Upper lobe of left lung (tissue), 6 donors: ENCODE results near the gene PRSS56. TPM values are rescaled to one million over a fixed set of nuclear protein-coding genes. Genes with fewer than 3 reads are reported as not detected.

Experiments
- ATAC-seq, 2 donors: fragments of 200-7000 bp; cut with Tn5 transposase; one replicate each; pipeline ENCODE4 v1.9.1; 2022; ENCODE audit warnings: mild to moderate bottlenecking in 2 of 2, moderate library complexity in 2 of 2; ENCODE audit not compliant: low FRiP score in 2 of 2
- DNase-seq, 2 donors: peaks; one replicate each; pipeline ENCODE4 v3.0.0-alpha.2; 2019 to 2020
- H3K27ac ChIP-seq, 4 donors: fragments of 200-600 bp; sonication (generic); one replicate each; pipeline ENCODE4 v1.5.1; 2016 to 2019
- H3K27me3 ChIP-seq, 4 donors: fragments of 200-600 bp; sonication (generic); one replicate each; pipeline ENCODE4 v1.5.1; 2017 to 2019
- H3K36me3 ChIP-seq, 4 donors: fragments of 200-600 bp; sonication (generic); one replicate each; pipeline ENCODE4 v1.5.1; 2016 to 2019
- H3K4me1 ChIP-seq, 4 donors: fragments of 200-600 bp; sonication (generic); one replicate each; pipeline ENCODE4 v1.5.1; 2018 to 2019
- H3K4me3 ChIP-seq, 4 donors: fragments of 200-600 bp; sonication (generic); one replicate each; pipeline ENCODE4 v1.5.1; 2017 to 2019; ENCODE audit warnings: mild to moderate bottlenecking in 2 of 4, moderate library complexity in 1 of 4
- H3K9me3 ChIP-seq, 4 donors: fragments of 200-600 bp; sonication (generic); one replicate each; pipeline ENCODE4 v1.5.1; 2018 to 2019
- CTCF ChIP-seq, 6 experiments: fragments of 450-650 bp in 4 of 6; fragments of 200-600 bp in 2 of 6; sonication (generic) in 2 of 6; IDR thresholded peaks; one replicate each; pipeline ENCODE4 v1.5.1; 2016 to 2019; ENCODE audit warnings: antibody characterized with exemption in 6 of 6
- EP300 ChIP-seq, 4 donors: sonication (generic); formaldehyde crosslinking; IDR thresholded peaks; one replicate each; pipeline ENCODE4 v1.5.1; 2017; ENCODE audit warnings: antibody characterized with exemption in 4 of 4, control low read depth in 2 of 4
- POLR2A ChIP-seq, 4 donors: fragments of 450-650 bp; IDR thresholded peaks; one replicate each; pipeline ENCODE4 v1.5.1; 2016 to 2017; ENCODE audit warnings: antibody characterized with exemption in 4 of 4, mild to moderate bottlenecking in 2 of 4
- POLR2AphosphoS5 ChIP-seq, 2 donors: sonication (generic); formaldehyde crosslinking; IDR thresholded peaks; one replicate each; pipeline ENCODE4 v1.5.1; 2017; ENCODE audit warnings: antibody characterized with exemption in 2 of 2
- WGBS, 2 donors: methylation state at CpG; one replicate each; pipeline ENCODE4 v1.1.5; 2017 to 2018; 5-methylcytosine and 5-hydroxymethylcytosine counted together
- total RNA-seq, 6 donors: library from RNA; depleted of rRNA in 4 of 6; stranded (reverse); fragments of >200 nt in 4 of 6; gene quantifications; one replicate each; pipeline versions ENCODE4 v1.1.0 to v1.2.1, GENCODE V29; 2016 to 2021
- donor health status: DM: no; HTN: no; CAD: no; lungs with moderate emphysema.
- donor health status: DM: no; HTN: yes; CAD: no; lungs with severe emphysema.

The PRSS56 gene
- total RNA-seq, 6 donors from 2014 or later: not detected

- H3K4me1 ChIP-seq: peaks cover 7 to 18% (median 9%) of the 10 kb centered on the region in 4 donors
- no peak for TF ChIP-seq POLR2A (IDR thresholded peaks at IDR 0.05)
- no peak for TF ChIP-seq POLR2AphosphoS5 (IDR thresholded peaks at IDR 0.05)
- TF ChIP-seq EP300 (IDR thresholded peaks at IDR 0.05): no peak
- no peak for TF ChIP-seq CTCF (IDR thresholded peaks at IDR 0.05)
- no peak overlapping the region for H3K4me3 ChIP-seq
- no peaks in the 10 kb centered on the region for H3K9me3 ChIP-seq
- 87 to 92% methylated on average over 12 of the region's 12 CpGs for WGBS, 2 donors
- H3K27ac ChIP-seq: no peak overlapping the region
- no peaks in the 10 kb centered on the region for H3K36me3 ChIP-seq
- DNase-seq (no peak), ATAC-seq (no peak)
- peaks cover 0 to 27% (median 17%) of the 10 kb centered on the region in 4 donors for H3K27me3 ChIP-seq
These were observed 28.9 kb upstream of the PRSS56 start for GRCh38 chr2:232491139-232491780.

DNA sequence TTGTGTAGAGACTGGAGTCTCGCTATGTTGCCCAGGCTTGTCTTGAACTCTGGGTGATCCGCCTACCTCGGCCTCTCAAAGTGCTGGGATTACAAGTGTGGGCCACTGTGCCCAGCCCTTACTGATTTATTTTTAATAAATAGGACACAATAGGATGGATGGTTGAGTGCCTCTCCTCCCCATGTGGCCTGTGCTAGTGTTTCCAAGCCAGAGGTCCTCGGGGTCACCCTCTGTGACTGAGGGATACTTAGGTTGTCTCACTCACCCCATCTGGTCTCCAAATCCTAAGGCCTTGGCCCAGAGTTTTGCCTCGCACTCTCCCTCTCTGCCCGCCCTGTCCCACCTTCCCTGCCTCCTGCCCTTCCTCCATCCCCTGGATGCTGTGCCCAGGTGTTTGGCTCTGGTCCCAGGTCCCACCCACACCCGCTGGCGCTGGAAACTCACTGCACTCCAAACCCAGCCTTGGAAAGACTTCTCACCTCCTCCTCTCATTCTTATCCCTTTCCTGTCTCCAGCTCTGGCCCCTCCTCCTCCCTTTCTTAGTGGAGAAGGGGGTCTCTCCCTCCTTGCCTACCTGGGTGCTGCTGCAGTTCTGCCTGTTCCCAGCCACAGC is 27.8 kb upstream of the PRSS56 start:
- 67 to 69% methylated on average over 8 of the region's 8 CpGs for WGBS, 2 donors
- no peak for DNase-seq
- no peaks in the 10 kb centered on the region for H3K9me3 ChIP-seq

DNA sequence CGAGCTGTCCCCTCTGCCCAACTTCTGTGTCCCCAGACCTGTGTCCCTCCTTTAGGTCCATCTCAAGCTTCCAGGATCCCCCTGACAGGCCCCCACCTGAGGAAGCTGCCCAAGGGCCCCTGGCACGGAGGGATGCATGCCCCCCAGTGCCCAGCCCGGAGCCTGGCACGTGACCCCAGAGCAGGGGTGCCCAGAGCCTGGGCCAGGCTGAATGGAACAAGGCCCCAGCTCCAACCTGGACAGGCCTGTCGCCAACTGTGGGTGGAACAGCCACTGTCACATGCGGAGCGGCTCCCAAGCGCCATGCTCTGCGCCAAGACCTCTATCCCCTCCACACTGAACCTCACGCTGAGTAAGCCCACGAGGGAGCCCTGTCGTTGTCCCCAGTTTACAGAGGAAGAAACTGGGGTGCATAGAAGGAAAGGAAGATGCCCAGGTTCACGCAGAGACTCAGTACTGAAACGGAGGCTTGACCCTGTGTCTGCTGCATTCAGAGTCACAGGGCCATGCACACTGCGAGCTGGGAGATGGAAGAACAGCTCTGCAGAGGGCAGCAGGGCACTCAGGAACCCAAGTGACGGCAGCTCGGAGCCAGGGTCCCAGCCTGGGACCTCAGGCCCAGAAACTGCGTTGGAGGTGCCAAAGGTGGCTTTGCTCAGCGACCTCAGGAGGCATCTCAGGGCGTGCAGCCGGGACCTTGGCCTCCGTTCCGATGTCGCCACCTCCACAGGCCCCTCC is 27.1 kb upstream of the PRSS56 start:
- no peak for TF ChIP-seq EP300 (IDR thresholded peaks at IDR 0.05)
- TF ChIP-seq CTCF (IDR thresholded peaks at IDR 0.05): no peak
- no peak for TF ChIP-seq POLR2A (IDR thresholded peaks at IDR 0.05)
- TF ChIP-seq POLR2AphosphoS5 (IDR thresholded peaks at IDR 0.05): no peak
- ATAC-seq (no peak), DNase-seq (no peak)
- no peak overlapping the region for H3K4me3 ChIP-seq
- H3K9me3 ChIP-seq: no peaks in the 10 kb centered on the region
- H3K4me1 ChIP-seq: no peaks in the 10 kb centered on the region
- 81 to 91% methylated on average over 17 to 21 of the region's 24 CpGs for WGBS, 2 donors
- no peaks in the 10 kb centered on the region for H3K36me3 ChIP-seq
- peaks cover 0 to 9% (median 3%) of the 10 kb centered on the region in 4 donors for H3K27me3 ChIP-seq
- H3K27ac ChIP-seq: no peak overlapping the region

More for the DNA sequence above, 27.8 kb upstream of the PRSS56 start:
- no peaks in the 10 kb centered on the region for H3K36me3 ChIP-seq
- no peak overlapping the region for H3K27ac ChIP-seq
- TF ChIP-seq EP300 (IDR thresholded peaks at IDR 0.05): no peak
- TF ChIP-seq POLR2A (IDR thresholded peaks at IDR 0.05): no peak
- no peak for TF ChIP-seq CTCF (IDR thresholded peaks at IDR 0.05)
- no peak for TF ChIP-seq POLR2AphosphoS5 (IDR thresholded peaks at IDR 0.05)
- peaks cover 0 to 17% (median 6%) of the 10 kb centered on the region in 4 donors for H3K27me3 ChIP-seq
- peaks cover 0 to 8% (median 3%) of the 10 kb centered on the region in 4 donors for H3K4me1 ChIP-seq
- H3K4me3 ChIP-seq: no peak overlapping the region
- no peak for ATAC-seq

DNA sequence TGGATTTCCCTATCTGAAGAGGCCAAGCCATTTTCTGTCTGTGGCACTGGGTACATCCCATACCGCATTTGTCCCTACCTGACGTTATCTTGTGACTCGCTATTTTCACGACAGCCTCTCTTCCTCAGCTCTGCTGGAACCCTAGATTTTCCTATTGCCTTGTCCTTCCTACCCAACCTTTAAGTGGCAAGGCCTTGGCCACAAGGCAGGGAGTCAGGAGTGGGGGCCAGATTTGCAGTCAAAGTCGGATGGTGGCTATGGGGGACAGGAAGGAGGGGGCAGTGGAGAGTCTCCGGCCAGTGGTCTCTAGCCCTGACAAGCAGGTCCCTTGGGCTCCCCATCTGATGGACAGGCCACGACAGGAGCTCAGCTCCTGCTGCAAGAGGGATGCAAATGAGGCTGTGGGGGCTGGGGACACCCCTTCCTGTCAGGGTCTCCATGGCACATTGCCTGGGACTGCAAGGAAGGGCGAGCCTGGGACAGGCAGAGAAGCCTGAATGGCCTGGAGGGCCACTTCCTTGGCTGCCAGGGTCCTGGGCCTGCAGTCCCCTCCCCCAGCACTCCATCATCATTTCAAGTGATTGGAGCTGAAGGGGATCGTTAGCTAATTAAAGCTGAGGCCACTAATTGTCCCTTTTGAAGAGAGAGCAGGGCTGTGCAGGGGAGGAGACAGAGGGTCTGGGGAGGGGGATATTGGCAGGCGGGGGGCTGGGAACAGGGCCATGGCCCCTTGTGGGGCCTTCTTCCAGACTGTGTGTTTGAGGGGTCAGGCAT is 26.3 kb upstream of the PRSS56 start:
- no peak for DNase-seq
- no peak for TF ChIP-seq EP300 (IDR thresholded peaks at IDR 0.05)
- TF ChIP-seq POLR2AphosphoS5 (IDR thresholded peaks at IDR 0.05): no peak
- no peak for TF ChIP-seq POLR2A (IDR thresholded peaks at IDR 0.05)
- no peak for TF ChIP-seq CTCF (IDR thresholded peaks at IDR 0.05)
- Histone ChIP-seq H3K27ac (no peak overlapping the region), H3K9me3 (no peaks in the 10 kb centered on the region), H3K4me3 (no peak overlapping the region), H3K36me3 (no peaks in the 10 kb centered on the region), H3K27me3 (peaks cover 0 to 1% (median 0%) of the 10 kb centered on the region in 4 donors), H3K4me1 (no peaks in the 10 kb centered on the region)
- ATAC-seq: no peak
- WGBS, 2 donors: 72 to 74% methylated on average over 8 to 10 of the region's 10 CpGs
